Lower leg skin (tissue), 3 donors: ENCODE measurements around the gene KIF26B.

Experiments used
- CTCF ChIP-seq, 3 donors: fragments of 450-650 bp; IDR thresholded peaks; one replicate each; pipeline ENCODE4 v1.5.1; 2016; ENCODE audit warnings: antibody characterized with exemption in 3 of 3, mild to moderate bottlenecking in 3 of 3, moderate library complexity in 2 of 3
- POLR2A ChIP-seq, 2 donors: fragments of 450-650 bp; IDR thresholded peaks; one replicate each; pipeline ENCODE4 v1.6.1; 2016 to 2017; ENCODE audit warnings: antibody characterized with exemption in 2 of 2, mild to moderate bottlenecking in 1 of 2, moderate library complexity in 1 of 2

GRCh38 chr1:245693941-245694752 lies 539.4 kb downstream of the KIF26B start:
- TF ChIP-seq CTCF (IDR thresholded peaks at IDR 0.05) (no peak), POLR2A (IDR thresholded peaks at IDR 0.05) (no peak)
